Body of pancreas (tissue), 4 donors: Measurements from ENCODE around the gene PITRM1. TPM values are rescaled to one million over a fixed set of nuclear protein-coding genes. Genes with fewer than 3 reads are reported as not detected.
A peak's percentile ranks its signal among the peaks of the same experiment; 100 is the strongest.

Experiments
- ATAC-seq: fragments of 150-250 bp; one replicate; pipeline ENCODE4 v1.9.1; 2016
- DNase-seq, 4 donors: peaks; one replicate each; pipeline ENCODE4 v3.0.0-alpha.2; 2019
- H3K27ac ChIP-seq, 4 donors: fragments of 200-600 bp; sonication (generic); 1 replicate in 3 of 4; 2 replicates in 1 of 4; pipeline versions ENCODE4 v1.5.1 to v1.6.1; 2016 to 2019; ENCODE audit warnings: mild to moderate bottlenecking in 1 of 4, mixed read lengths in 1 of 4, moderate library complexity in 1 of 4
- H3K27me3 ChIP-seq, 2 donors: fragments of 200-600 bp; sonication (generic); one replicate each; pipeline ENCODE4 v1.6.0; 2016; ENCODE audit warnings: mild to moderate bottlenecking in 1 of 2
- H3K36me3 ChIP-seq, 2 donors: fragments of 200-600 bp; sonication (generic); replicated peaks in 1 of 2; 2 replicates each; pipeline ENCODE4 v1.5.1; 2016; ENCODE audit warnings: low read depth in 2 of 2; ENCODE audit not compliant: insufficient read depth in 1 of 2
- H3K4me1 ChIP-seq: fragments of 200-600 bp; sonication (generic); one replicate; pipeline ENCODE4 v1.6.0; 2016
- H3K4me3 ChIP-seq, 2 donors: fragments of 200-600 bp; sonication (generic); 1 replicate in 1 of 2; 2 replicates in 1 of 2; pipeline ENCODE4 v1.5.1; 2016 to 2019
- H3K9me3 ChIP-seq, 3 donors: fragments of 200-600 bp; sonication (generic); 1 replicate in 2 of 3; 2 replicates in 1 of 3; pipeline ENCODE4 v1.5.1; 2016
- POLR2A ChIP-seq, 3 donors: fragments of 450-650 bp; IDR thresholded peaks; one replicate each; pipeline ENCODE4 v1.6.1; 2016; ENCODE audit warnings: antibody characterized with exemption in 3 of 3, mild to moderate bottlenecking in 2 of 3
- WGBS, 2 donors: methylation state at CpG; one replicate each; pipeline ENCODE4 v1.1.5; 2017; 5-methylcytosine and 5-hydroxymethylcytosine counted together
- intact Hi-C: fragments of 100-400 bp; cut with DNase I; formaldehyde crosslinking; loops from one replicate; pipeline ENCODE4 v1.15.1; 2023
- total RNA-seq, 2 donors: library from RNA; depleted of rRNA; stranded (reverse); fragments of >200 nt; gene quantifications; one replicate each; pipeline ENCODE4 v1.1.0, GENCODE V29; 2016
- TF ChIP-seq, protein P1 (sequence below), 7 experiments: fragments of 450-650 bp in 4 of 7; fragments of 200-600 bp in 3 of 7; sonication (generic) in 3 of 7; IDR thresholded peaks; one replicate each; pipeline ENCODE4 v1.5.1; 2016 to 2019; ENCODE audit warnings: antibody characterized with exemption in 7 of 7

The PITRM1 gene
- total RNA-seq, 2 donors from 2014 or later, result 34.9 to 45.4 TPM

- H3K4me1 ChIP-seq, result no peaks in the 10 kb centered on the region
- H3K27me3 ChIP-seq, result no peaks in the 10 kb centered on the region
- no peaks in the 10 kb centered on the region for H3K9me3 ChIP-seq
- 82 to 97% methylated on average over 10 to 14 of the region's 14 CpGs for WGBS, 2 donors
- no peak for ATAC-seq
- no peak overlapping the region for H3K4me3 ChIP-seq
- peak in 3 of 4 donors; percentile 36 to 48 (median 37) for DNase-seq
- TF ChIP-seq, protein P1, sequence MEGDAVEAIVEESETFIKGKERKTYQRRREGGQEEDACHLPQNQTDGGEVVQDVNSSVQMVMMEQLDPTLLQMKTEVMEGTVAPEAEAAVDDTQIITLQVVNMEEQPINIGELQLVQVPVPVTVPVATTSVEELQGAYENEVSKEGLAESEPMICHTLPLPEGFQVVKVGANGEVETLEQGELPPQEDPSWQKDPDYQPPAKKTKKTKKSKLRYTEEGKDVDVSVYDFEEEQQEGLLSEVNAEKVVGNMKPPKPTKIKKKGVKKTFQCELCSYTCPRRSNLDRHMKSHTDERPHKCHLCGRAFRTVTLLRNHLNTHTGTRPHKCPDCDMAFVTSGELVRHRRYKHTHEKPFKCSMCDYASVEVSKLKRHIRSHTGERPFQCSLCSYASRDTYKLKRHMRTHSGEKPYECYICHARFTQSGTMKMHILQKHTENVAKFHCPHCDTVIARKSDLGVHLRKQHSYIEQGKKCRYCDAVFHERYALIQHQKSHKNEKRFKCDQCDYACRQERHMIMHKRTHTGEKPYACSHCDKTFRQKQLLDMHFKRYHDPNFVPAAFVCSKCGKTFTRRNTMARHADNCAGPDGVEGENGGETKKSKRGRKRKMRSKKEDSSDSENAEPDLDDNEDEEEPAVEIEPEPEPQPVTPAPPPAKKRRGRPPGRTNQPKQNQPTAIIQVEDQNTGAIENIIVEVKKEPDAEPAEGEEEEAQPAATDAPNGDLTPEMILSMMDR (IDR thresholded peaks at IDR 0.05), result no peak
- TF ChIP-seq POLR2A (IDR thresholded peaks at IDR 0.05), result no peak
- H3K27ac ChIP-seq, result no peak overlapping the region
- H3K36me3 ChIP-seq, result peaks cover 19 to 36% of the 10 kb centered on the region in 2 donors
- intact Hi-C loops, result no loop called here
Measured at GRCh38 chr10:3136336-3136735, 36.2 kb downstream of the PITRM1 start.

DNA sequence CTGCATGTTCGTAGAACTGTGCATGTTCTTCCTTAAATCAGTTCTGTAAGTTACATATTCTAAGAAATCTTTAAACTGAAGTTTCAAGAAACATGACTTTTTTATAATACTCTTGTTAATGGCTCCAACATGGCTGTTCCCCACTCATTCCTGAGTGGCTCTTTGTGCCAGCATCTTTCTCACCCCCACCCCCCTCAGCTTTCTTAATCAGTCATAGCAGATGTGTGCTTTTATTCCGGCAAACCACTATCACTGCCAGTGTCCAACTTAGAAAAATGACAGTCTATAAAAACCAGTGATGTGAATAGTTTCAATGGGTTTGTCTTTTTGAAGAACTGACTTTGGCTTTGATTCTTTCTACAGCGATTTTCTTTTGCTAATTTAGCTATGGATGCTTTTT lies 37.6 kb downstream of the PITRM1 start:
- no peak for TF ChIP-seq POLR2A (IDR thresholded peaks at IDR 0.05)
- TF ChIP-seq, protein P1 (IDR thresholded peaks at IDR 0.05), result no peak
- intact Hi-C loops, result no loop called here
- Histone ChIP-seq H3K27ac (no peak overlapping the region), H3K9me3 (no peaks in the 10 kb centered on the region), H3K4me1 (no peaks in the 10 kb centered on the region), H3K4me3 (no peak overlapping the region), H3K36me3 (peaks cover 19 to 30% of the 10 kb centered on the region in 2 donors), H3K27me3 (no peaks in the 10 kb centered on the region)
- DNase-seq, result no peak
- 72 to 91% methylated on average over 3 of the region's 3 CpGs for WGBS, 2 donors
- no peak for ATAC-seq

GRCh38 chr10:3133948-3134347 lies 38.6 kb downstream of the PITRM1 start:
- Histone ChIP-seq H3K27ac (no peak overlapping the region), H3K9me3 (no peaks in the 10 kb centered on the region), H3K36me3 (peaks cover 11 to 24% of the 10 kb centered on the region in 2 donors), H3K27me3 (no peaks in the 10 kb centered on the region), H3K4me1 (no peaks in the 10 kb centered on the region), H3K4me3 (no peak overlapping the region)
- intact Hi-C loops, result no loop called here
- DNase-seq (no peak), ATAC-seq (no peak)
- no peak for TF ChIP-seq POLR2A (IDR thresholded peaks at IDR 0.05)
- TF ChIP-seq, protein P1 (IDR thresholded peaks at IDR 0.05), result no peak
- WGBS, 2 donors, result 79 to 87% methylated on average over 5 of the region's 5 CpGs

DNA sequence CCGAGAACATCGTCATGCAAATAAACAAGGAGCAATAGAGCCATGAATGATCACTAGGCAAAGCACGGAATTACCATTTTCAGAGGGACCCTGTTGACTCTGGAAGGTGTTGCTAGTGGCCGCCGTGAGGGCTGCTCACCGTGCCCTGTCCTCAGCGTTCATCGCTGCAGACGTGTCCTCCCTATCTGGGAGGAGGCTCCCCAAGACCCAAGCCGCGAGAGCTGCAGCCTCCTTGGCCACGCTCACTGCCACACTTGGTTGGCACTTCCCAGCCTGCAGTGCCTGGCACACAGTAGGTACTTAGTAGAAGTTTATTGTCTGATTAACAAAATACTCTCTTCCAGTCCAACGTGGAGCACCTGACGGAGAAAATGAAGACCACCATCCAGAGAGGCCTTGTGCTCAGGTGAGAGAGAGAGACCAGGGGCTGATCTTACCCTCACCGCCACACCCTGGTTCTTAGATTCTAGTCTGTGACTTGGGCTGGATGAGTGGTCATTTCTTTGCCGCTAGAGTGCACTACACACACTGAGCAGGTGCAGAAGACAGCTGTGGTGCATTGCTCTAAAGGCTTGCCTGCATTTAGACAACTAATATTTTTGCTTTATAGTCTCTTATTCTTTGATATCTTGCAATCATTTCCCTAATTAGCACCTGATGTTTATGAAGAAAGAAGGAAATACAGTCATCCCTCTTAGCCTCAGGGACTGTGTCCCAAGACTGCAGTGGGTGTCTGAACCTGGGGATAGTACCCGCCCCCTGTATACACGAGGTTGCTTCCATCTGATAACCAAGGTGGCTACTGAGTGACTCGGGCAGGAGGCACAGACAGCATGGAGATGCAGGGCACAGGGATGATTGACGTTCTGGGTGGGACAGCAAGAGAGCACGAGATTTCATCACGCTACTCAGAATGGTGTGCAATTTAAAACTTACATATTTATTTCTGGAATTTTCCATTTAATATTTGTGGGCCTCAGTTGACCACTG lies 40.3 kb downstream of the PITRM1 start:
- Histone ChIP-seq H3K4me3 (no peak overlapping the region), H3K36me3 (peaks cover 3 to 8% of the 10 kb centered on the region in 2 donors), H3K9me3 (peaks cover 0 to under 1% (median 0%) of the 10 kb centered on the region in 3 donors), H3K4me1 (peaks cover 4% of the 10 kb centered on the region), H3K27me3 (no peaks in the 10 kb centered on the region), H3K27ac (no peak overlapping the region)
- no peak for DNase-seq
- ATAC-seq, result no peak
- no peak for TF ChIP-seq POLR2A (IDR thresholded peaks at IDR 0.05)
- TF ChIP-seq, protein P1 (IDR thresholded peaks at IDR 0.05), result no peak
- WGBS, 2 donors, result 91 to 94% methylated on average over 21 to 22 of the region's 22 CpGs
- intact Hi-C loops, result no loop called here
